GM12892 (cell line): ENCODE measurements around the gene LAMA1.

Experiments
- DNase-seq: peaks from one replicate; pipeline ENCODE4 v3.0.0; 2011; ENCODE audit not compliant: insufficient read length
- FAIRE-seq: peaks from 2 replicates; lab custom pipeline; 2011; peaks lifted over from hg19 to GRCh38; lab: Jason Lieb, UNC
- POLR2A ChIP-seq: IDR thresholded peaks from 2 replicates; pipeline ENCODE4 v1.6.1; 2011; ENCODE audit warnings: low read depth, low read length, control low read depth
- POLR2AphosphoS5 ChIP-seq: IDR thresholded peaks from 2 replicates; pipeline ENCODE4 v1.6.1; 2011; ENCODE audit warnings: low read depth, low read length, control low read depth
- TAF1 ChIP-seq: IDR thresholded peaks from 2 replicates; pipeline ENCODE4 v1.6.1; 2011; ENCODE audit warnings: low read depth, mild to moderate bottlenecking, control low read depth, low read length, borderline replicate concordance

LAMA1 gene

GRCh38 chr18:7102131-7102530 lies 15.5 kb downstream of the LAMA1 start:
- no peak for FAIRE-seq
- TF ChIP-seq POLR2A = no peak
- no peak for TF ChIP-seq TAF1
- no peak for TF ChIP-seq POLR2AphosphoS5
- no peak for DNase-seq

DNA sequence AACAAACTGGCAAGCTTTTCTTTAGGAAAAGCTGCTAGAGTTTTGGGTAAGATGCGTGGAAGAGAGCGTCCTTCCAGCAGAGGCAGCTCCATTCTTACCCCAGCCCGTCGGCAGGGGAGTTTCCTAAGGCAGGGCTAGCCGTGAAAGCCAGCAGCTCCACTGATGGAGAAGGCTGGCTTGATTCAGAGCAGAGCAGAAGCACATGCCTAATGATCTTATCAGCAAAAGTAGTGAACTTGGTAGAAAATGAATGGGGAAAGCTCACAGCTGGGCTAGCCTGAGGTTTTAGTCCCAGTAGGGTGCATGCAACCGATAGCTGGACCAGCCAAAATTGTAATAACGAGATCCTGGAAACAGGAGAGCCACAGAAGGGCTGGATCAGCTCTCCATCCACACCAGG lies 20.8 kb downstream of the LAMA1 start:
- DNase-seq (no peak), FAIRE-seq (no peak)
- TF ChIP-seq TAF1 (no peak), POLR2AphosphoS5 (no peak), POLR2A (no peak)

DNA sequence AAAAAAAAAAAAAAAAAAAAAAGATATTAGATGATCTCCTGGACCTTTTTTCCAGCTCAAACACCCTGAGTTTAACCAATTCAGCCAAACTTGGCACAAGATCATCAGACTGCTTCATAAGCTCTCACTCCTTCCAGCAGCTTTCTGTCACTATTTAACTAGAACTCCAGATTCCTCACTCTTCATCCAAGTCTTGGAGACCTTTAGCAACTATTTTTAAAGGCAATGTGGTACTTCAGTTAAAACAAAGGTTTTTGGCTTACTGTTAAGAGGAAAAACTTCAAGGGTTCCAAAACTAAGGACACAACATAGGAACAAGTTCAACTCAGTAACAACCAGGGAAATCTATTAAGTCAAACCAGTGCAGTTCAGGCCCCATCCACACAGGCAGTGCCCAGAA lies 23.2 kb downstream of the LAMA1 start:
- TF ChIP-seq TAF1 = no peak
- no peak for TF ChIP-seq POLR2A
- TF ChIP-seq POLR2AphosphoS5 = no peak
- FAIRE-seq (no peak), DNase-seq (no peak)

- no peak for FAIRE-seq
- TF ChIP-seq TAF1 (no peak), POLR2A (no peak), POLR2AphosphoS5 (no peak)
- DNase-seq = no peak
Observed at GRCh38 chr18:7090771-7091170, 26.8 kb downstream of the LAMA1 start.

- no peak for FAIRE-seq
- no peak for TF ChIP-seq POLR2AphosphoS5
- no peak for TF ChIP-seq TAF1
- TF ChIP-seq POLR2A = no peak
Observed at GRCh38 chr18:7089369-7089768, 28.2 kb downstream of the LAMA1 start.

DNA sequence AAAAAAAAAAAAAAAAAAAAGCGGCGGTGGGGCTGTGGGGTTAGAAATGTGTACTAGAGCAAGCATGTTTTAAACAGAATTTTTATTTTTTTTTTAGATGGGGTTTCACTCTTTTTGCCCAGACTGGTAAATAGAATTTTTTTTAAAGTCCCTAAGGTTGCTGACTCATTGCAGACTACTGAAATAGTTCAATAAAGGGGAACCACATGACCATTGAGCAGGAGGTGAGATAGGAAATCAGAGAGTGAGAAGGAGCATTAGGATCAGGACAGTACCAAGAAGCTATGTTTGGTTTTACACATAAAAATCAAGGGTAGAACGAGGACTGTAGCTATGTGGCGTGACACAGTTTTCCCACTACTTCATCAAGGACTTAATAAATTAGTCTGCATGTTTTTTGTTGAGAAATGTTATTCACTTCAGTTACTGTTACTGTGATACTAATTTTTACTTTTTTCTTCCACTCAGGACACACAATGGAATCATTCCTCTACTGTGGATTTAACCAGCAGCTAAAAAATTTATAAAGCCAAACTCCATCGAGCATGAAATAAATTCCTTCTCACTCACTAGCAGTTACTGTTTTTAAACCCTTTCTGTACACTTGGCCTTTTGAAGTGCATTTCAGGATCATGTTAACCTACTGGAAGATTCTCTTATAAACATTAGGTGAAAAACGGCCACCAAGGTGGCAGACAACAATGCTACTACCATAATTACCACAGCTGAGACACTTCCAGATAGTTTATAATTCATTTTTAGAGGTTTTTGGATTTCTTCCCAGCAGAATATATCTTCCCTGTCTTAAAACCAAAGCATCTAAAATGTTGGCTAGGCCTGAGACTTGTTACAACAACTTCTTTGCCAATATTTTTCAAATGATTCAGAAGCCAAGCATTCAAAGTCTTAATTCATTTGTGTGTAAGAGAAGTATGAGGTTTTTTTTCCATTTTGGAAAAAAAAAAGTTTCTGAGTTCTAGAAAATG lies 33.2 kb downstream of the LAMA1 start:
- FAIRE-seq (no peak), DNase-seq (no peak)
- TF ChIP-seq POLR2AphosphoS5 = no peak
- no peak for TF ChIP-seq POLR2A
- TF ChIP-seq TAF1 = no peak

More at GRCh38 chr18:7089369-7089768, 28.2 kb downstream of the LAMA1 start:
- no peak for DNase-seq

DNA sequence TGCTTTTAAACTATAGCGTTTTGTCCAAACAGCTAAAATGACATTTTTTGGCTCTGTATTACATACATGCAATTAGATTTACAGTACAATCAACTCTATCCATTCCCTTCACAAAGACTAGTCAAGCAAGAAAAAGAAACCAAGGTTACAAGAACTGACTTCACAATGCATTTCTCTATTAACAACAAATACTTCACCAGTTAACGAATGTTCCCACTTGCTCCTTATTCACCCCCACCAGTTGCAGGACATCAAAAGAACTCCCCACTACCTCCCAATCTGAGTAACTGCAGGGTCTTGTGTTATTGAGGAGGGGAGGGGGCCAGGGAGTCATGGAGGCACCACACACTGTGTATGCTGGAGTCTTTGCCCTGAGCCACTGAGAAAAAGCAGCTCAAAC lies 34.9 kb downstream of the LAMA1 start:
- no peak for FAIRE-seq
- no peak for TF ChIP-seq POLR2AphosphoS5
- TF ChIP-seq POLR2A = no peak
- TF ChIP-seq TAF1 = no peak

GRCh38 chr18:7079231-7079630 lies 38.4 kb downstream of the LAMA1 start:
- TF ChIP-seq TAF1 = no peak
- no peak for TF ChIP-seq POLR2A
- no peak for TF ChIP-seq POLR2AphosphoS5
- DNase-seq (no peak), FAIRE-seq (no peak)

More for the DNA sequence above, 34.9 kb downstream of the LAMA1 start:
- DNase-seq = no peak

- DNase-seq (no peak), FAIRE-seq (no peak)
- TF ChIP-seq POLR2A (no peak), POLR2AphosphoS5 (no peak), TAF1 (no peak)
Observed at GRCh38 chr18:7072593-7072992, 45.0 kb downstream of the LAMA1 start.

- no peak for DNase-seq
- TF ChIP-seq POLR2A (no peak), TAF1 (no peak), POLR2AphosphoS5 (no peak)
- no peak for FAIRE-seq
Observed at GRCh38 chr18:7071600-7071999, 46.0 kb downstream of the LAMA1 start.

DNA sequence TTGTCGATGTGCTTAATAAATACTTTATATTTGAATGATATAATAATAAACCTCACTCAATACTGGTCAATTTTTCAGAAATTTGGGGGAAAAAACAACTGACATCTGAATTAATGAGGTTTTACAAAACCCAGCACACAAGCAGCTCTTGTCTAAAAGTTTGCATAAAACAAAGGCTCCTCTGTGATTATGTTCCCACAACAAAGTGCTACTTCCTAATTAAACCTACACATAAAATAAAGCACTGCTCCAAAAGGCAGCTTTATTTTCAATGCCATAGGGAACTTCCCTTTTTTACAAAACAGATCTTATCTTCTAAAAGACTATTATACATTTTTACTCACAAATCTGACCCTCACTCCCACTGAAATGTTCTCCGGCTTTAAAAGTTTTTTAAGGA lies 47.1 kb downstream of the LAMA1 start:
- FAIRE-seq (no peak), DNase-seq (no peak)
- no peak for TF ChIP-seq POLR2A
- no peak for TF ChIP-seq POLR2AphosphoS5
- TF ChIP-seq TAF1 = no peak
